ENCODE data around the gene CXorf49.
A peak's percentile ranks its signal among the peaks of the same experiment; 100 is the strongest.

CXorf49 gene

GRCh38 chrX:71671043-71671780 is 46.9 kb downstream of the CXorf49 start:
- DNase-seq = no peak

- DNase-seq = peak; percentile 10
Measured at GRCh38 chrX:71669947-71670346, 48.1 kb downstream of the CXorf49 start.

GRCh38 chrX:71669492-71669891 is 48.6 kb downstream of the CXorf49 start:
- DNase-seq = no peak

GRCh38 chrX:71668248-71668595 is 49.9 kb downstream of the CXorf49 start:
- DNase-seq = no peak

- DNase-seq = no peak
Measured at GRCh38 chrX:71667328-71668247, 50.5 kb downstream of the CXorf49 start, which contains the start of gene LOC101059915. LOC101059915 (plus strand) TSS chrX:71667546.

- no peak for DNase-seq
Measured at GRCh38 chrX:71666240-71667223, 51.6 kb downstream of the CXorf49 start.

GRCh38 chrX:71665747-71666146 is 52.3 kb downstream of the CXorf49 start:
- DNase-seq = no peak

GRCh38 chrX:71664889-71665491 is 53.1 kb downstream of the CXorf49 start:
- DNase-seq = no peak

Measured in NCI-H1105 treated with DMSO at 0.1 percent for 48 hours (cell line).